IMR-90 (cell line): ENCODE measurements around the gene LRRC3C. TPM values are rescaled to one million over a fixed set of nuclear protein-coding genes. Genes with fewer than 3 reads are reported as not detected.

Experiments used
- ATAC-seq: fragments of 200-7000 bp; cut with Tn5 transposase; 2 replicates; pipeline ENCODE4 v1.9.1; 2020; ENCODE audit warnings: low read depth, mild to moderate bottlenecking, moderate library complexity
- BruUV-seq: library from RNA; stranded (reverse); fragments of 400-500 nt; replicated peaks from 2 replicates; lab custom pipeline; 2021; lab: Mats Ljungman, UMichigan
- CTCF ChIA-PET: fragments of 300-600 bp; formaldehyde crosslinking; extraction: SDS; loops from one replicate; lab custom pipeline; 2021; ENCODE audit warnings: antibody characterized with exemption; lab: Yijun Ruan, JAX
- POLR2A ChIA-PET: fragments of 300-600 bp; sonication (Branson Sonifier 250); formaldehyde crosslinking; loops from one replicate; lab custom pipeline; 2022; ENCODE audit warnings: antibody characterized with exemption; ENCODE audit not compliant: unreplicated experiment; lab: Charles Lee
- DNase-seq: peaks from one replicate; pipeline ENCODE4 v3.0.0; 2013
- H2AFZ ChIP-seq: replicated peaks from 2 replicates; pipeline ENCODE3; 2013; ENCODE audit warnings: low read length, mild to moderate bottlenecking; ENCODE audit not compliant: poor library complexity
- H2AK5ac ChIP-seq: 2 replicates; pipeline ENCODE4 v1.6.1; 2013; ENCODE audit warnings: low read depth, low read length, inconsistent platforms
- H2AK9ac ChIP-seq: replicated peaks from 2 replicates; pipeline ENCODE3; 2013; ENCODE audit warnings: mild to moderate bottlenecking, low read depth, low read length, moderate library complexity; ENCODE audit not compliant: poor library complexity
- H2BK120ac ChIP-seq: 2 replicates; pipeline ENCODE4 v1.6.1; 2013; ENCODE audit warnings: low read depth, low read length, inconsistent platforms
- H2BK15ac ChIP-seq: 3 replicates; pipeline ENCODE4 v1.6.1; 2013; ENCODE audit warnings: low read depth, low read length, inconsistent platforms
- H2BK20ac ChIP-seq: 2 replicates; pipeline ENCODE4 v1.6.1; 2013; ENCODE audit warnings: low read depth, mild to moderate bottlenecking, inconsistent platforms, low read length, moderate library complexity
- H2BK5ac ChIP-seq: 2 replicates; pipeline ENCODE4 v1.6.1; 2013; ENCODE audit warnings: mild to moderate bottlenecking, low read depth, low read length, inconsistent platforms; ENCODE audit not compliant: poor library complexity, severe bottlenecking
- H3K14ac ChIP-seq: replicated peaks from 2 replicates; pipeline ENCODE4 v1.6.1; 2013; ENCODE audit warnings: low read depth, low read length, inconsistent platforms
- H3K18ac ChIP-seq: 2 replicates; pipeline ENCODE4 v1.6.1; 2013; ENCODE audit warnings: low read depth, low read length, control low read depth
- H3K23ac ChIP-seq: 2 replicates; pipeline ENCODE4 v1.6.1; 2013; ENCODE audit warnings: low read depth, low read length, inconsistent platforms
- H3K27ac ChIP-seq: 2 replicates; pipeline ENCODE4 v1.5.1; 2013; ENCODE audit warnings: mild to moderate bottlenecking, control low read depth, low read length; ENCODE audit not compliant: insufficient read depth
- H3K27me3 ChIP-seq: 2 replicates; pipeline ENCODE4 v1.6.1; 2013; ENCODE audit warnings: low read length; ENCODE audit not compliant: control insufficient read depth, insufficient read depth
- H3K36me3 ChIP-seq: 2 replicates; pipeline ENCODE4 v1.6.1; 2013; ENCODE audit warnings: low read length, mixed read lengths; ENCODE audit not compliant: control insufficient read depth, insufficient read depth
- H3K4ac ChIP-seq: 2 replicates; pipeline ENCODE4 v1.6.1; 2013; ENCODE audit warnings: low read depth, low read length, inconsistent platforms
- H3K4me1 ChIP-seq: 2 replicates; pipeline ENCODE4 v1.6.1; 2013; ENCODE audit warnings: low read length, mixed read lengths; ENCODE audit not compliant: control insufficient read depth, insufficient read depth
- H3K4me2 ChIP-seq: 2 replicates; pipeline ENCODE4 v1.6.1; 2013; ENCODE audit warnings: low read depth, mild to moderate bottlenecking, control low read depth, low read length, moderate library complexity
- H3K4me3 ChIP-seq: 2 replicates; pipeline ENCODE4 v1.5.1; 2013; ENCODE audit warnings: low read depth, mild to moderate bottlenecking, control low read depth, low read length, moderate library complexity; ENCODE audit not compliant: insufficient read depth
- H3K56ac ChIP-seq: 2 replicates; pipeline ENCODE4 v1.6.1; 2013; ENCODE audit warnings: low read length, inconsistent platforms; ENCODE audit not compliant: insufficient read depth; ENCODE audit errors: extremely low read depth
- H3K79me1 ChIP-seq, 2 experiments: 2 replicates each; pipeline ENCODE4 v1.6.1; 2013; ENCODE audit warnings: low read length in 2 of 2, inconsistent platforms in 1 of 2, low read depth in 1 of 2
- H3K9ac ChIP-seq: 2 replicates; pipeline ENCODE4 v1.6.1; 2013; ENCODE audit warnings: low read depth, low read length, control low read depth
- H3K9me1 ChIP-seq: 2 replicates; pipeline ENCODE4 v1.6.1; 2013; ENCODE audit warnings: low read length, inconsistent platforms; ENCODE audit not compliant: insufficient read depth
- H3K9me3 ChIP-seq: 2 replicates; pipeline ENCODE4 v1.6.1; 2013; ENCODE audit warnings: low read length; ENCODE audit not compliant: control insufficient read depth, insufficient read depth
- H4K20me1 ChIP-seq: 2 replicates; pipeline ENCODE4 v1.6.1; 2013; ENCODE audit warnings: low read length, inconsistent platforms; ENCODE audit not compliant: insufficient read depth
- H4K5ac ChIP-seq: 2 replicates; pipeline ENCODE4 v1.6.1; 2013; ENCODE audit warnings: mild to moderate bottlenecking, low read depth, low read length, control low read depth
- H4K8ac ChIP-seq, 2 experiments: 2 replicates each; pipeline ENCODE4 v1.6.1; 2013; ENCODE audit warnings: low read depth in 2 of 2, low read length in 2 of 2, control low read depth in 1 of 2, inconsistent platforms in 1 of 2
- H4K91ac ChIP-seq: 2 replicates; pipeline ENCODE4 v1.6.1; 2013; ENCODE audit warnings: low read depth, low read length, inconsistent platforms; ENCODE audit not compliant: insufficient read depth
- BHLHE40 ChIP-seq: fragments of 150-350 bp; IDR thresholded peaks from 2 replicates; pipeline ENCODE4 v1.6.1; 2016; ENCODE audit warnings: mild to moderate bottlenecking, low read depth, low read length
- CEBPB ChIP-seq: IDR thresholded peaks from 2 replicates; pipeline ENCODE4 v1.6.1; 2012; ENCODE audit warnings: low read depth, low read length, improper control_type of control experiment
- FOS ChIP-seq: fragments of 150-350 bp; IDR thresholded peaks from 2 replicates; pipeline ENCODE4 v1.6.1; 2016; ENCODE audit warnings: low read depth, low read length
- MAFK ChIP-seq: IDR thresholded peaks from 2 replicates; pipeline ENCODE4 v1.6.1; 2012; ENCODE audit warnings: low read depth, low read length, improper control_type of control experiment
- MXI1 ChIP-seq: IDR thresholded peaks from 2 replicates; pipeline ENCODE4 v1.6.1; 2012; ENCODE audit warnings: low read depth, mild to moderate bottlenecking, low read length, moderate library complexity, borderline replicate concordance
- POLR2A ChIP-seq: IDR thresholded peaks from 2 replicates; pipeline ENCODE4 v1.6.1; 2012; ENCODE audit warnings: mild to moderate bottlenecking, low read depth, low read length
- WGBS, 2 experiments: methylation state at CpG; one replicate each; pipeline versions ENCODE4 v1.1.5 to v1.1.7; 2013; ENCODE audit warnings: missing lambda C conversion rate in 2 of 2; ENCODE audit not compliant: insufficient read length in 1 of 2; ENCODE audit errors: extremely low coverage in 2 of 2; 5-methylcytosine and 5-hydroxymethylcytosine counted together
- dilution Hi-C: fragments of 300-500 bp; cut with HindIII; formaldehyde crosslinking; loops from one replicate; pipeline ENCODE4 v1.14.3; 2018; ENCODE audit warnings: low sequenced_read_pairs; ENCODE audit not compliant: unreplicated experiment
- in situ Hi-C: fragments of 300-500 bp; cut with MboI; formaldehyde crosslinking; loops from 3 replicates; pipeline ENCODE4 v1.14.3; 2019; ENCODE audit warnings: low sequenced_read_pairs, inconsistent platforms, mixed read lengths
- intact Hi-C: fragments of 100-400 bp; cut with micrococcal nuclease; formaldehyde crosslinking; loops from 2 replicates; pipeline ENCODE4 v1.10.0; 2022
- polyA plus RNA-seq, 3 experiments: library from polyadenylated mRNA; depleted of rRNA; stranded (reverse); fragments of >200 nt; gene quantifications; 2 replicates each; pipeline ENCODE4 v1.2.3, GENCODE V29; 2012; ENCODE audit warnings: low replicate concordance in 1 of 3
- total RNA-seq: library from RNA; depleted of rRNA; stranded (reverse); fragments of >200 nt; gene quantifications from 2 replicates; pipeline ENCODE4 v1.2.3, GENCODE V29; 2012

The LRRC3C gene
- total and polyA plus RNA-seq, 2 of the 4 experiments (the other 2 are of a cell fraction) = not detected

- H2AFZ ChIP-seq = no peak overlapping the region
- CTCF ChIA-PET = interaction anchor here (0.5 to 1.0 kb wide), 2 partner anchors 10 to 30 kb away, joined by 3 to 6 read pairs; no protein-coding TSS in a partner anchor
- 27% methylated on average over 3 of the region's 8 CpGs; no CpG with 5 or more reads in 1 of the 2 experiments for WGBS, 2 experiments
Observed at GRCh38 chr17:39928858-39929645, 1.5 kb downstream of the LRRC3C start.

More at GRCh38 chr17:39928858-39929645, 1.5 kb downstream of the LRRC3C start:
- H3K4me2 ChIP-seq = peak overlapping the region; percentile 77
- peak overlapping the region; percentile 91 for H3K23ac ChIP-seq
- peak overlapping the region; percentile 88; the same call in 1 of the 2 replicates for H3K18ac ChIP-seq
- intact Hi-C loops = loop anchor here (2.0 kb wide), 1 partner anchor 24 kb away; no protein-coding TSS in a partner anchor
- in situ Hi-C loops = no loop called here
- peak overlapping the region; percentile 82; the same call in 1 of the 2 replicates for H4K5ac ChIP-seq
- peak overlapping the region; percentile 94 for H3K4ac ChIP-seq
- peak overlapping the region; percentile 72; the same call in 1 of the 2 replicates for H3K56ac ChIP-seq
- POLR2A ChIA-PET = no interaction called here
- H2BK5ac ChIP-seq = peak overlapping the region; percentile 99
- H3K27ac ChIP-seq = peak overlapping the region; percentile 49
- peak overlapping the region; percentile 84 for H4K91ac ChIP-seq
- H3K9ac ChIP-seq = no peak overlapping the region; the same call in 1 of the 2 replicates
- peak overlapping the region; percentile 94 for H2BK20ac ChIP-seq
- peak overlapping the region; percentile 65; the same call in 2 of the 3 replicates for H2BK15ac ChIP-seq
- no peak for TF ChIP-seq MXI1
- peak; percentile 82 for TF ChIP-seq CEBPB
- TF ChIP-seq MAFK = 0 out of 2 replicates have a peak, but pooled peaks have one; percentile 16
- TF ChIP-seq BHLHE40 = peak; percentile 6; the same call in 1 of the 2 replicates
- no peak; the same call in 1 of the 2 replicates for TF ChIP-seq POLR2A
- peak; percentile 87 for TF ChIP-seq FOS
- H3K36me3 ChIP-seq = peaks cover under 1% of the 10 kb centered on the region; the same call in 1 of the 2 replicates
- peak overlapping the region; percentile 17; the same call in 1 of the 2 replicates for H3K4me3 ChIP-seq
- BruUV-seq = no TSS peak
- peaks cover 17% of the 10 kb centered on the region for H3K9me1 ChIP-seq
- no peaks in the 10 kb centered on the region for H3K27me3 ChIP-seq
- H3K4me1 ChIP-seq = peaks cover 38% of the 10 kb centered on the region
- peak overlapping the region; percentile 89 for H2BK120ac ChIP-seq
- peaks cover 41% of the 10 kb centered on the region for H4K20me1 ChIP-seq
- ATAC-seq (peak; percentile 25), DNase-seq (peak; percentile 96)
- H4K8ac ChIP-seq = peak overlapping the region in 1 of 2 experiments; percentile 95; a peak in 3 of 4 replicates
- H3K79me1 ChIP-seq = peaks cover under 1 to 44% of the 10 kb centered on the region in 2 experiments; a peak in 3 of 4 replicates
- H3K14ac ChIP-seq = peak overlapping the region; percentile 92
- dilution Hi-C loops = no loop called here
- H3K9me3 ChIP-seq = no peaks in the 10 kb centered on the region
- H2AK9ac ChIP-seq = peak overlapping the region; percentile 31
- H2AK5ac ChIP-seq = peak overlapping the region; percentile 80
